ENCODE data around the gene CD300E. TPM values are rescaled to one million over a fixed set of nuclear protein-coding genes. Genes with fewer than 3 reads are reported as not detected.

The CD300E gene, protein sequence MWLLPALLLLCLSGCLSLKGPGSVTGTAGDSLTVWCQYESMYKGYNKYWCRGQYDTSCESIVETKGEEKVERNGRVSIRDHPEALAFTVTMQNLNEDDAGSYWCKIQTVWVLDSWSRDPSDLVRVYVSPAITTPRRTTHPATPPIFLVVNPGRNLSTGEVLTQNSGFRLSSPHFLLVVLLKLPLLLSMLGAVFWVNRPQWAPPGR
- total RNA-seq (2022; extraction: Qiagen RNA extraction; ENCODE audit: low read depth) = not detected in 5 replicates

DNA sequence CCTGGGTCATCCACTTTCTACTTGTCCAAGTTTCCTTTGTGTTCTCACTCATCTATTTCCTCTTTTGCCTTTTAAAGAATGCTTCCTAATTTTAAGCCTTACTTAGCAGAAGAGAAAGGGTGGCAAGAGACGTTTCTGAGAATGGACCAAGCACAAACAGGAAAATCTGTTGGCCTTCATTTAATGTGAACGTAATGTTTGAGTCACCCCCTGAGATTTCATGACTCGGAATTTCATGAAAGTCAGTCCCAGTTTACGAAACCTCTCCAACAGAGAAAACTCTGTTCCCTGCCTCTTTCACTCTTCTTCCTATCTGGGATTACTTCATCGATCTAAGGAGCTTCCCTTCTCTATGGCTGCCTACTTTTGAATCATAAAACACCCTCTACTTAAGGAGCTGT, at the start of gene CD300E:
TSS of gene CD300E (minus strand) at position 46 of the 401 bp plus-strand sequence. CDS start 117 bp downstream, outside the sequence.

DNA sequence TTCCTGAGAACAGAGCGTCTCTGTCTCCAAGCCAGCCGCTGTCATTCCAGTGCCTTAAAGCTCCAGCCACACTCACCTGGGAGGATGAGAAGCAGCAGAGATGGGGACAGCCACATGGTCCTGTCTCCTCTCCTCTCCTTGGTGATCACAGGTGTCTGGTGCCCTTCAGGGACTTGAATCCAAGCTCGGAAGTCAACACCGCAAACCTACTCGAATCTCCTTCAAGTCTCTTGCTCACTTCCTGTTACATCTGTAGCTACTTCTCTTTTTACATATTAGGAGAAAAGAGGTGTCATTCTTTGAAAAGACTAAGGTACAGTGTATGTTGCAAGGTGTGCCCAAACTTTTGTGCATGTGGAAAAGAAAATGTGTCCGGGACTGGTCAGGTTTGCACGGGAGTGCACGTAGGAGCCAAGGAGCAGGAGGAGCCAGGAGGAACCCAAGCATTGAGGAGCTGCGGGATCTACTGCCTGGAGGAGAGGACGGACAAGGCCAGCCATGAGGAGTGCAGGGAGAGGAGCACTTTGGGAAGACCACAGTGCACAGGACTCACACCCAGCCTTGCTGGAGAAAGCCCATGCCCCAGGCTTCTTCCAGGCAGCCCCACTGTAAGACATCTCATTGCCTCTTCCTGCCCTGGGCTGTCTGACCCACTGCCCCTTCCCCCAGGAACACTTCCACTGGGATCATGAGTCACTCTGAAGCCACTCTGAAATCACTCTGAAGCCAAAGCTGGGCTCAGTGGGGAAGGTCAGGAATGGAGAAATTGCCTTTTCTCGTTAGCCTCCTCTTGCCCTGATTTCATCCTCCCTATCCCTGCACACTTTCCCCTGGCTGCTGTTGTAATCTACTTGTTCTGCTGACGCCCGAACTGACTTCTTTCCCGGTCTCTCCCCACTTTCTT, 31.2 kb downstream of the CD300E start, which contains the start of gene CD300LD:
TSS of gene CD300LD (minus strand) at position 197 of the 904 bp plus-strand sequence. CDS start at position 116, 81 bp downstream.

DNA sequence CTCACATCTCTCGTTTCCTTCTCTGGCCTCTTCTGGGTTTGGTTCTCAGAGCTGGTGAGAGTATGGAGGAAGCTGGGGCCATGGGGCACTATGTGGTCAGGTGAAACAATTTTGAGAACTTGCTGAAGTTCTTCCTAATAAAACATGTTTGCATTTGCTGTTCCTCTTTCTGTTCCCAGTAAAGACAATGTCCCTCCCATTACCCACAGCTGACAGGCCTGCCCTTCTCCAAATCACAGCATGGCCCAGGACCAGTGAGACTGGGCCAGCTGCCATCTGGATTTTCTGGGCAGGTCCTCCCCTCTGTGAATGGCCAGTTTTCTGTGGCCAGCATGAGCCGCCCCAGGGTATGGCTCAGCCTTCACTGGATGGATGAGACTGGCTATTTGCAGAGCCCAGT, 56.1 kb downstream of the CD300E start, which contains the start of gene CD300H:
TSS of gene CD300H (minus strand) at position 113 of the 400 bp plus-strand sequence.

Other genes with a start within 250 kb of the CD300E start
- gene GPRC5C, start 191.7 kb downstream of the CD300E start, total RNA-seq (2022; extraction: Qiagen RNA extraction; ENCODE audit: low read depth) = 34.9 to 72.6 TPM (median 67.0 TPM) in 5 replicates
- not detected in 5 replicates for gene CD300A, start 157.1 kb downstream of the CD300E start, total RNA-seq (2022; extraction: Qiagen RNA extraction; ENCODE audit: low read depth)
- 0.11 TPM in 1 of 5 replicates, not detected in the others for gene CD300LB, start 92.3 kb downstream of the CD300E start, total RNA-seq (2022; extraction: Qiagen RNA extraction; ENCODE audit: low read depth)
- gene CD300C, start 77.6 kb downstream of the CD300E start, total RNA-seq (2022; extraction: Qiagen RNA extraction; ENCODE audit: low read depth) = 0.13 to 0.38 TPM (median 0.23 TPM) in 4 of 5 replicates, not detected in the other
- 0.67 to 1.1 TPM (median 0.93 TPM) in 3 of 5 replicates, not detected in the others for gene CD300H, start 56.2 kb downstream of the CD300E start, total RNA-seq (2022; extraction: Qiagen RNA extraction; ENCODE audit: low read depth)
- not detected in 5 replicates for gene CD300LD, start 31.5 kb downstream of the CD300E start, total RNA-seq (2022; extraction: Qiagen RNA extraction; ENCODE audit: low read depth)
- gene CD300LF, start 89.2 kb upstream of the CD300E start, total RNA-seq (2022; extraction: Qiagen RNA extraction; ENCODE audit: low read depth) = not detected in 5 replicates
- gene RAB37, start 113.5 kb upstream of the CD300E start, total RNA-seq (2022; extraction: Qiagen RNA extraction; ENCODE audit: low read depth) = 1.0 to 2.1 TPM (median 1.3 TPM) in 5 replicates
- 28.8 to 52.1 TPM (median 45.9 TPM) in 5 replicates for gene NHERF1, start 124.9 kb upstream of the CD300E start, total RNA-seq (2022; extraction: Qiagen RNA extraction; ENCODE audit: low read depth)
- 46.7 to 59.5 TPM (median 57.8 TPM) in 5 replicates for gene NAT9, start 152.6 kb upstream of the CD300E start, total RNA-seq (2022; extraction: Qiagen RNA extraction; ENCODE audit: low read depth)
- gene GRIN2C, start 236.1 kb upstream of the CD300E start, total RNA-seq (2022; extraction: Qiagen RNA extraction; ENCODE audit: low read depth) = 0.21 to 0.52 TPM (median 0.27 TPM) in 5 replicates
- 33.6 to 70.0 TPM (median 67.8 TPM) in 5 replicates for gene FDXR, start 249.3 kb upstream of the CD300E start, total RNA-seq (2022; extraction: Qiagen RNA extraction; ENCODE audit: low read depth)

Measured in A549 treated with ZK216348 at 1 μM for 4 hours (cell line).